MM.1S (cell line): ENCODE data around the gene ZNF516.

Experiments used
- DNase-seq: peaks from one replicate; pipeline ENCODE4 v3.0.0-alpha.2; 2015
- H2AFZ ChIP-seq: fragments of 300-600 bp; sonication (generic); 2 replicates; pipeline ENCODE4 v1.6.0; 2016; ENCODE audit warnings: antibody characterized with exemption, low read length
- H3F3A ChIP-seq: fragments of 300-600 bp; sonication (generic); 2 replicates; pipeline ENCODE4 v1.6.1; 2016; ENCODE audit warnings: mild to moderate bottlenecking, antibody characterized with exemption, low read length, moderate library complexity, mixed read lengths; ENCODE audit not compliant: insufficient read depth
- H3K27ac ChIP-seq: fragments of 300-600 bp; sonication (generic); 2 replicates; pipeline ENCODE4 v1.5.1; 2016; ENCODE audit warnings: mild to moderate bottlenecking, low read length
- H3K27me3 ChIP-seq: fragments of 300-600 bp; sonication (generic); replicated peaks from 2 replicates; pipeline ENCODE4 v1.6.0; 2016; ENCODE audit warnings: low read length; ENCODE audit not compliant: insufficient read depth
- H3K36me3 ChIP-seq: fragments of 300-600 bp; sonication (generic); replicated peaks from 2 replicates; pipeline ENCODE4 v1.6.1; 2016; ENCODE audit warnings: mild to moderate bottlenecking, low read length, mixed read lengths; ENCODE audit not compliant: insufficient read depth
- H3K4me1 ChIP-seq: fragments of 300-600 bp; sonication (generic); 2 replicates; pipeline ENCODE4 v1.6.1; 2016; ENCODE audit warnings: low read length, mixed read lengths
- H3K4me2 ChIP-seq: fragments of 300-600 bp; sonication (generic); 2 replicates; pipeline ENCODE4 v1.6.0; 2016; ENCODE audit warnings: low read depth, low read length
- H3K4me3 ChIP-seq: fragments of 300-600 bp; sonication (generic); 2 replicates; pipeline ENCODE4 v1.5.1; 2016; ENCODE audit warnings: low read length, mixed read lengths
- H3K79me2 ChIP-seq: fragments of 300-600 bp; sonication (generic); 2 replicates; pipeline ENCODE4 v1.6.1; 2016; ENCODE audit warnings: mixed run types, low read length, mixed read lengths
- H3K9ac ChIP-seq: fragments of 300-600 bp; sonication (generic); 2 replicates; pipeline ENCODE4 v1.6.1; 2016; ENCODE audit warnings: low read length, mixed read lengths
- H3K9me2 ChIP-seq: fragments of 300-600 bp; sonication (generic); replicated peaks from 2 replicates; pipeline ENCODE4 v1.6.1; 2016; ENCODE audit warnings: mild to moderate bottlenecking, low read length, mixed read lengths; ENCODE audit not compliant: insufficient read depth
- H3K9me3 ChIP-seq: fragments of 300-600 bp; sonication (generic); replicated peaks from 2 replicates; pipeline ENCODE4 v1.6.1; 2016; ENCODE audit warnings: mild to moderate bottlenecking, low read length, mixed read lengths; ENCODE audit not compliant: insufficient read depth
- H4K20me1 ChIP-seq: fragments of 300-600 bp; sonication (generic); 2 replicates; pipeline ENCODE4 v1.6.1; 2016; ENCODE audit warnings: mild to moderate bottlenecking, low read length, moderate library complexity, mixed read lengths; ENCODE audit not compliant: insufficient read depth
- CTCF ChIP-seq: fragments of 300-600 bp; sonication (generic); IDR thresholded peaks from 2 replicates; pipeline ENCODE4 v1.5.1; 2016; ENCODE audit warnings: antibody characterized with exemption, low read length, mixed read lengths
- EZH2 ChIP-seq: fragments of 300-600 bp; sonication (generic); optimal IDR thresholded peaks from 2 replicates; pipeline ENCODE3; 2017; ENCODE audit warnings: low read depth, mild to moderate bottlenecking, antibody characterized with exemption, low read length, mixed read lengths
- EZH2phosphoT487 ChIP-seq: fragments of 300-600 bp; sonication (generic); IDR thresholded peaks from 2 replicates; pipeline ENCODE4 v1.6.1; 2018; ENCODE audit warnings: antibody characterized with exemption, low read length

Gene ZNF516

GRCh38 chr18:76340410-76340809 lies 154.6 kb downstream of the ZNF516 start:
- no peak overlapping the region for H3K9ac ChIP-seq
- H3K4me2 ChIP-seq: no peak overlapping the region
- no peak for DNase-seq
- no peaks in the 10 kb centered on the region for H3K9me3 ChIP-seq
- H3K36me3 ChIP-seq: no peaks in the 10 kb centered on the region
- H3F3A ChIP-seq: no peaks in the 10 kb centered on the region
- no peaks in the 10 kb centered on the region for H4K20me1 ChIP-seq
- H3K27ac ChIP-seq: no peak overlapping the region
- no peaks in the 10 kb centered on the region for H3K9me2 ChIP-seq
- H3K4me3 ChIP-seq: no peak overlapping the region
- no peaks in the 10 kb centered on the region for H3K27me3 ChIP-seq
- no peak for TF ChIP-seq EZH2phosphoT487
- no peak for TF ChIP-seq EZH2
- TF ChIP-seq CTCF: no peak
- H2AFZ ChIP-seq: no peak overlapping the region
- no peaks in the 10 kb centered on the region for H3K4me1 ChIP-seq
- no peaks in the 10 kb centered on the region for H3K79me2 ChIP-seq

DNA sequence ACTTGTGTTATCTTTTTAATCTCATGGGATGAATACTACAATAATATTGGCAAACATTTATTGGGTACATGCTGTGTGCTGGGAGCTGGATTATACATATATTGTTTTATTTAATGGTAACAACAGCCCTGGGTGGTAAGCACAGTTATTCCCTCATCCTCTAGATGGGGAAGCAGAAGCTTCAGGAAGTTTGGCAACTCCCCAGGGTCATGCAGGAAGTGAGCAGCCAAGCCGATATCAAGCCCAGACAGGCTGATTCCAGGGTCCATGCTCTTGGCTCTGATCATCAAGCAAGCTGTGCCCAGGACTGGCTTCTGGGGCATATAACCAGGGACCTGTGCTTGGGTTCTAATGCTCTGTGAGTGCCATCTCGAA lies 155.8 kb downstream of the ZNF516 start:
- no peak overlapping the region for H3K4me3 ChIP-seq
- no peak for DNase-seq
- H3K4me2 ChIP-seq: no peak overlapping the region

DNA sequence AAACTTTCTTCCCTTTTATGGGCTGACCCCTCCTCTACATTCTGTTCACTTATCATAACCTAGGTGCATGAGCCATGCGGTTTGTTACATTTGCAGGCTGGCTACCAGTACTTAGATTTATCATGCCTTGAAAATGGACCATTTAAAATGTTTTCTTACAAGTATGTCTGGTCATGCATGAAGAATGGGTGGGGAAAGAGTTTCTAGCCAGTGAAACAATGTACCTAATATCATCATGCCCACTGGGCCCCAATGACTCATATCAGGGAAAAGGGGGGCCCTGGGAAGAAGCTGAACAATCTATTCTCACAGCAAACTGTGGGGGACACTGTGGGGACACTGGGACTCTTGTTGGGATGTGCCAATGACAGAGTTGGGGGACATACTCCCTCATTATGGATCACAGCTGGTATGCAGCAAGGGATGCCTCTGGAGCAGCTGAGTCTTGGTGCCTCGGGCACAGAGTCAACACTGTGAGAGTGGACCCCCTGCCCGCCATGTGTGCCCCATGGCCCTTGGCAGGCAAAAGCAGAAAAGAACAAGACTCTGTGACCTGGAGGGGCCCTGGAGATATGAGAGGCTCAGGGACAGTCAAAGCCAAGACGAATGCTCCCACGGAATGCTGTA lies 156.3 kb downstream of the ZNF516 start:
- Histone ChIP-seq H3K27me3 (no peaks in the 10 kb centered on the region), H3K9me3 (no peaks in the 10 kb centered on the region), H3K9ac (no peak overlapping the region), H3K36me3 (no peaks in the 10 kb centered on the region), H3K27ac (no peak overlapping the region), H3K9me2 (no peaks in the 10 kb centered on the region), H2AFZ (no peak overlapping the region), H3K4me2 (no peak overlapping the region), H3K4me3 (no peak overlapping the region), H3F3A (no peaks in the 10 kb centered on the region), H4K20me1 (no peaks in the 10 kb centered on the region), H3K79me2 (no peaks in the 10 kb centered on the region), H3K4me1 (no peaks in the 10 kb centered on the region)
- TF ChIP-seq EZH2 (no peak), CTCF (no peak)
- DNase-seq: no peak

More for the DNA sequence above, 155.8 kb downstream of the ZNF516 start:
- no peaks in the 10 kb centered on the region for H3K36me3 ChIP-seq
- H3K4me1 ChIP-seq: no peaks in the 10 kb centered on the region
- H4K20me1 ChIP-seq: no peaks in the 10 kb centered on the region
- no peak overlapping the region for H3K9ac ChIP-seq
- no peaks in the 10 kb centered on the region for H3K9me2 ChIP-seq
- no peaks in the 10 kb centered on the region for H3K79me2 ChIP-seq
- H2AFZ ChIP-seq: no peak overlapping the region
- no peaks in the 10 kb centered on the region for H3K27me3 ChIP-seq
- no peak overlapping the region for H3K27ac ChIP-seq
- no peaks in the 10 kb centered on the region for H3F3A ChIP-seq
- TF ChIP-seq EZH2 (no peak), EZH2phosphoT487 (no peak), CTCF (no peak)
- H3K9me3 ChIP-seq: no peaks in the 10 kb centered on the region
